Endothelial cell of umbilical vein (primary cell): ENCODE data around the gene CALY. TPM values are rescaled to one million over a fixed set of nuclear protein-coding genes. Genes with fewer than 3 reads are reported as not detected.

Source experiments
- BruUV-seq: library from RNA; stranded (reverse); fragments of 400-500 nt; replicated peaks from 2 replicates; lab custom pipeline; 2021; lab: Mats Ljungman, UMichigan
- CTCF ChIA-PET: fragments of 300-600, 350-600 bp; sonication (Branson Sonifier 250); formaldehyde crosslinking; loops from one replicate; lab custom pipeline; 2021; ENCODE audit warnings: antibody characterized with exemption, inconsistent platforms; lab: Charles Lee
- POLR2A ChIA-PET: fragments of 300-600, 350-600 bp; sonication (Branson Sonifier 250); formaldehyde crosslinking; loops from one replicate; lab custom pipeline; 2021; ENCODE audit warnings: antibody characterized with exemption, inconsistent platforms; lab: Charles Lee
- DNase-seq: peaks from one replicate; pipeline ENCODE4 v3.0.0-alpha.2; 2011; ENCODE audit warnings: low read depth, low spot score
- FAIRE-seq: peaks from 2 replicates; lab custom pipeline; 2011; peaks lifted over from hg19 to GRCh38; lab: Jason Lieb, UNC
- H2AFZ ChIP-seq: 2 replicates; pipeline ENCODE4 v1.6.0; 2012; ENCODE audit warnings: low read depth, low read length, control low read depth, inconsistent platforms
- H3K27ac ChIP-seq: 2 replicates; pipeline ENCODE4 v1.5.1; 2011; ENCODE audit warnings: low read depth, mild to moderate bottlenecking, control low read depth, low read length, moderate library complexity; ENCODE audit not compliant: insufficient read depth
- H3K27me3 ChIP-seq, 2 experiments: 2 replicates each; pipeline versions ENCODE4 v1.6.0 to v1.6.1; 2011; ENCODE audit warnings: low read length in 2 of 2, mixed read lengths in 1 of 2; ENCODE audit not compliant: control insufficient read depth in 2 of 2, insufficient read depth in 2 of 2
- H3K36me3 ChIP-seq, 2 experiments: 2 replicates in 1 of 2; 3 replicates in 1 of 2; pipeline ENCODE4 v1.5.1; 2011; ENCODE audit warnings: low read length in 2 of 2, mild to moderate bottlenecking in 1 of 2, moderate library complexity in 1 of 2; ENCODE audit not compliant: control insufficient read depth in 2 of 2, insufficient read depth in 2 of 2; ENCODE audit errors: extremely low read depth in 1 of 2
- H3K4me1 ChIP-seq: 3 replicates; pipeline ENCODE4 v1.5.1; 2011; ENCODE audit warnings: mild to moderate bottlenecking, low read length; ENCODE audit not compliant: control insufficient read depth, insufficient read depth; ENCODE audit errors: extremely low read depth
- H3K4me2 ChIP-seq: 2 replicates; pipeline ENCODE4 v1.6.1; 2011; ENCODE audit warnings: low read length, control low read depth, mixed read lengths; ENCODE audit not compliant: insufficient read depth
- H3K4me3 ChIP-seq, 3 experiments: fragments of 200-600 bp in 1 of 3; sonication (generic), shearing (Covaris generic) in 1 of 3; replicated peaks in 1 of 3; 2 replicates each; pipeline ENCODE4 v1.5.1; 2011 to 2016; ENCODE audit warnings: control low read depth in 3 of 3, low read length in 3 of 3, mild to moderate bottlenecking in 2 of 3, inconsistent platforms in 1 of 3, low read depth in 1 of 3, moderate library complexity in 1 of 3; ENCODE audit not compliant: insufficient read depth in 1 of 3
- H3K79me2 ChIP-seq: 2 replicates; pipeline ENCODE4 v1.6.0; 2012; ENCODE audit warnings: low read length, inconsistent platforms; ENCODE audit not compliant: control insufficient read depth, insufficient read depth
- H3K9ac ChIP-seq: replicated peaks from 2 replicates; pipeline ENCODE3; 2011; ENCODE audit warnings: low read length, control low read depth; ENCODE audit not compliant: insufficient read depth; ENCODE audit errors: extremely low read depth
- H3K9me1 ChIP-seq: replicated peaks from 3 replicates; pipeline ENCODE4 v1.6.0; 2011; ENCODE audit warnings: mild to moderate bottlenecking, low read length; ENCODE audit not compliant: control insufficient read depth, insufficient read depth; ENCODE audit errors: extremely low read depth
- H3K9me3 ChIP-seq: replicated peaks from 2 replicates; pipeline ENCODE4 v1.5.1; 2012; ENCODE audit warnings: low read length, inconsistent platforms; ENCODE audit not compliant: control insufficient read depth, insufficient read depth
- H4K20me1 ChIP-seq: replicated peaks from 2 replicates; pipeline ENCODE3; 2011; ENCODE audit warnings: mild to moderate bottlenecking, low read length; ENCODE audit not compliant: control insufficient read depth, insufficient read depth; ENCODE audit errors: extremely low read depth
- JUN ChIP-seq: IDR thresholded peaks from 2 replicates; pipeline ENCODE4 v1.6.1; 2011; ENCODE audit warnings: borderline replicate concordance, low read depth; ENCODE audit not compliant: insufficient read length, insufficient read depth
- MYC ChIP-seq: IDR thresholded peaks from one replicate; pipeline ENCODE4 v1.6.1; 2011; ENCODE audit warnings: mild to moderate bottlenecking, low read depth, low read length
- POLR2A ChIP-seq: IDR thresholded peaks from 2 replicates; pipeline ENCODE4 v1.6.1; 2012; ENCODE audit warnings: low read depth, mild to moderate bottlenecking, control low read depth, low read length
- dilution Hi-C: fragments of 300-500 bp; cut with MboI; formaldehyde crosslinking; loops from one replicate; pipeline ENCODE4 v1.15.0; 2019; ENCODE audit warnings: low sequenced_read_pairs; ENCODE audit not compliant: extremely low pct_ligation_motif_present
- intact Hi-C: fragments of 100-400 bp; cut with micrococcal nuclease; formaldehyde crosslinking; loops from one replicate; pipeline ENCODE4 v1.10.0; 2022
- polyA plus RNA-seq, 4 experiments: library from polyadenylated mRNA; depleted of rRNA in 3 of 4; stranded (reverse) in 3 of 4; unstranded in 1 of 4; fragments of >200 nt; gene quantifications; 2 replicates each; pipeline versions ENCODE4 v1.2.1 to v1.2.3, GENCODE V29; 2011 to 2012; ENCODE audit warnings: missing spikeins in 1 of 4
- total RNA-seq: library from RNA; stranded (reverse); gene quantifications from 2 replicates; pipeline ENCODE4 v1.2.3, GENCODE V29; 2021

CALY gene
- total and polyA plus RNA-seq, 2 donors (not counting 3 experiments of a cell fraction or from before 2014, with no cell fraction given), result not detected

GRCh38 chr10:133312769-133313145, 23.9 kb downstream of the CALY start:
- H3K4me3 ChIP-seq, result no peak overlapping the region
- dilution Hi-C loops (no loop called here), intact Hi-C loops (no loop called here)
- H4K20me1 ChIP-seq, result no peaks in the 10 kb centered on the region
- no peak overlapping the region for H3K9ac ChIP-seq
- TF ChIP-seq MYC (no peak), POLR2A (no peak)
- no peak for DNase-seq
- H3K36me3 ChIP-seq, result peaks cover 3 to 5% of the 10 kb centered on the region in 2 experiments
- no peak for FAIRE-seq
- no peaks in the 10 kb centered on the region for H3K27me3 ChIP-seq
- H3K79me2 ChIP-seq, result peaks cover 7% of the 10 kb centered on the region
- ChIA-PET CTCF (interaction anchor here (3.6 kb wide), 1 partner anchor 12 kb away, joined by 13 read pairs; no protein-coding TSS in a partner anchor), POLR2A (no interaction called here)
- H2AFZ ChIP-seq, result no peak overlapping the region
- no peak overlapping the region for H3K27ac ChIP-seq
- H3K4me1 ChIP-seq, result peaks cover 4% of the 10 kb centered on the region
- no peaks in the 10 kb centered on the region for H3K9me1 ChIP-seq
- no peak overlapping the region for H3K4me2 ChIP-seq
- H3K9me3 ChIP-seq, result no peaks in the 10 kb centered on the region
- BruUV-seq, result no TSS peak

GRCh38 chr10:133312016-133312768, 24.5 kb downstream of the CALY start:
- Histone ChIP-seq H3K9ac (no peak overlapping the region), H3K79me2 (peaks cover 12% of the 10 kb centered on the region), H3K27me3 (no peaks in the 10 kb centered on the region), H2AFZ (no peak overlapping the region), H3K27ac (no peak overlapping the region), H3K9me3 (no peaks in the 10 kb centered on the region), H3K4me1 (peaks cover 7% of the 10 kb centered on the region), H3K9me1 (no peaks in the 10 kb centered on the region), H3K4me3 (no peak overlapping the region), H3K4me2 (no peak overlapping the region), H4K20me1 (no peaks in the 10 kb centered on the region), H3K36me3 (peaks cover 3 to 5% of the 10 kb centered on the region in 2 experiments)
- intact Hi-C loops, result no loop called here
- POLR2A ChIA-PET, result no interaction called here
- no TSS peak for BruUV-seq
- DNase-seq, result no peak
- CTCF ChIA-PET, result no interaction called here
- TF ChIP-seq POLR2A, result no peak
- TF ChIP-seq JUN, result no peak
- FAIRE-seq, result no peak
- dilution Hi-C loops, result no loop called here
